H54 (cell line): ENCODE measurements around the gene TOLLIP.

Experiments used
- DNase-seq: peaks from one replicate; pipeline ENCODE4 v3.0.0; 2011; ENCODE audit warnings: low spot score, mixed read lengths; ENCODE audit not compliant: insufficient read length
- FAIRE-seq: peaks from 3 replicates; lab custom pipeline; 2011; peaks lifted over from hg19 to GRCh38; lab: Jason Lieb, UNC
- POLR2A ChIP-seq: IDR thresholded peaks from 2 replicates; pipeline ENCODE4 v1.6.1; 2011; ENCODE audit warnings: low read depth, mild to moderate bottlenecking, low read length

Gene TOLLIP

GRCh38 chr11:1317432-1317831 is 8.0 kb upstream of the TOLLIP start:
- no peak for DNase-seq
- TF ChIP-seq POLR2A: no peak
- no peak for FAIRE-seq

- DNase-seq (no peak), FAIRE-seq (no peak)
- no peak for TF ChIP-seq POLR2A
Observed at GRCh38 chr11:1310772-1311468, 1.5 kb upstream of the TOLLIP start.

- DNase-seq (no peak), FAIRE-seq (no peak)
- TF ChIP-seq POLR2A: no peak
Observed at GRCh38 chr11:1310318-1310687, 871 bp upstream of the TOLLIP start.

GRCh38 chr11:1308743-1309497 is 512 bp downstream of the TOLLIP start:
- no peak for FAIRE-seq
- TF ChIP-seq POLR2A: no peak
- peak; percentile 72 for DNase-seq

GRCh38 chr11:1307998-1308742 is 1.3 kb downstream of the TOLLIP start:
- FAIRE-seq: no peak
- DNase-seq: no peak
- TF ChIP-seq POLR2A: no peak

- FAIRE-seq: no peak
Observed at GRCh38 chr11:1307163-1307870, 2.1 kb downstream of the TOLLIP start.

GRCh38 chr11:1306186-1307162 is 3.0 kb downstream of the TOLLIP start:
- TF ChIP-seq POLR2A: no peak
- FAIRE-seq (no peak), DNase-seq (no peak)

More at GRCh38 chr11:1307163-1307870, 2.1 kb downstream of the TOLLIP start:
- DNase-seq: no peak
- no peak for TF ChIP-seq POLR2A

- no peak for TF ChIP-seq POLR2A
- FAIRE-seq (no peak), DNase-seq (no peak)
Observed at GRCh38 chr11:1305501-1306056, 3.9 kb downstream of the TOLLIP start.

- TF ChIP-seq POLR2A: no peak
- FAIRE-seq (no peak), DNase-seq (no peak)
Observed at GRCh38 chr11:1305063-1305495, 4.4 kb downstream of the TOLLIP start.

- TF ChIP-seq POLR2A: no peak
- DNase-seq (no peak), FAIRE-seq (no peak)
Observed at GRCh38 chr11:1304380-1304779, 5.1 kb downstream of the TOLLIP start.

- no peak for TF ChIP-seq POLR2A
- FAIRE-seq: no peak
- no peak for DNase-seq
Observed at GRCh38 chr11:1303973-1304372, 5.5 kb downstream of the TOLLIP start.

GRCh38 chr11:1303126-1303821 is 6.2 kb downstream of the TOLLIP start:
- no peak for TF ChIP-seq POLR2A
- no peak for FAIRE-seq
- DNase-seq: peak; percentile 82
